Spleen (tissue), 13 donors: ENCODE data around the gene AZGP1. TPM values are rescaled to one million over a fixed set of nuclear protein-coding genes. Genes with fewer than 3 reads are reported as not detected.

ENCODE experiments used
- DNase-seq: peaks from one replicate; pipeline ENCODE4 v3.0.0-alpha.2; 2020
- H3K27ac ChIP-seq, 8 donors: fragments of 200-600 bp; sonication (generic) in 7 of 8; 1 replicate in 4 of 8; 2 replicates in 4 of 8; pipeline versions ENCODE4 v1.5.0 to v1.8.0; 2016 to 2021; ENCODE audit warnings: inconsistent platforms in 4 of 8, mild to moderate bottlenecking in 4 of 8, moderate library complexity in 1 of 8
- H3K27me3 ChIP-seq, 7 donors: fragments of 200-600 bp; sonication (generic) in 6 of 7; replicated peaks in 1 of 7; 1 replicate in 4 of 7; 2 replicates in 3 of 7; pipeline versions ENCODE4 v1.5.0 to v1.8.0; 2016 to 2021; ENCODE audit warnings: inconsistent platforms in 3 of 7, mild to moderate bottlenecking in 1 of 7
- H3K36me3 ChIP-seq, 6 donors: fragments of 200-600 bp; sonication (generic) in 5 of 6; 1 replicate in 4 of 6; 2 replicates in 2 of 6; pipeline versions ENCODE4 v1.5.0 to v1.8.0; 2016 to 2021; ENCODE audit warnings: inconsistent platforms in 2 of 6
- H3K4me1 ChIP-seq, 6 donors: fragments of 200-600 bp; sonication (generic) in 5 of 6; 1 replicate in 3 of 6; 2 replicates in 3 of 6; pipeline versions ENCODE4 v1.5.0 to v1.8.0; 2016 to 2021; ENCODE audit warnings: inconsistent platforms in 3 of 6
- H3K4me3 ChIP-seq, 8 donors: fragments of 200-600 bp; sonication (generic) in 7 of 8; 1 replicate in 4 of 8; 2 replicates in 4 of 8; pipeline versions ENCODE4 v1.5.0 to v1.8.0; 2016 to 2021; ENCODE audit warnings: inconsistent platforms in 4 of 8, mild to moderate bottlenecking in 4 of 8, moderate library complexity in 2 of 8
- H3K9me3 ChIP-seq, 8 donors: fragments of 200-600 bp; sonication (generic) in 7 of 8; 1 replicate in 4 of 8; 2 replicates in 4 of 8; pipeline versions ENCODE4 v1.5.0 to v1.8.0; 2016 to 2021; ENCODE audit warnings: inconsistent platforms in 4 of 8
- CTCF ChIP-seq, 11 experiments: fragments of 200-600 bp in 7 of 11; fragments of 450-650 bp in 4 of 11; sonication (generic) in 4 of 11; IDR thresholded peaks in 8 of 11; conservative IDR thresholded peaks in 3 of 11; 1 replicate in 7 of 11; 2 replicates in 4 of 11; pipeline versions ENCODE4 v1.4.0 to v1.8.0; 2016 to 2021; ENCODE audit warnings: antibody characterized with exemption in 11 of 11, inconsistent platforms in 4 of 11, mild to moderate bottlenecking in 1 of 11
- POLR2A ChIP-seq, 3 donors: fragments of 450-650 bp; IDR thresholded peaks; one replicate each; pipeline ENCODE4 v1.5.1; 2017; ENCODE audit warnings: antibody characterized with exemption in 3 of 3, mild to moderate bottlenecking in 1 of 3
- POLR2AphosphoS5 ChIP-seq, 3 donors: sonication (generic); formaldehyde crosslinking; IDR thresholded peaks; one replicate each; pipeline ENCODE4 v1.5.1; 2017; ENCODE audit warnings: antibody characterized with exemption in 3 of 3
- WGBS, 5 donors: extraction: QIAGEN DNeasy Blood & Tissue Kit in 3 of 5; methylation state at CpG; one replicate each; pipeline versions ENCODE4 v1.1.5 to v1.1.7; 2013 to 2018; 5-methylcytosine and 5-hydroxymethylcytosine counted together
- intact Hi-C: fragments of 100-400 bp; cut with DNase I; formaldehyde crosslinking; loops from one replicate; pipeline ENCODE4 v1.15.0; 2023; ENCODE audit warnings: low total_unique reads
- long read RNA-seq, 2 donors: transcript quantifications; one replicate each; lab custom pipeline, GENCODE V29; 2026
- polyA plus RNA-seq, 3 donors: library from polyadenylated mRNA; stranded (reverse); fragments of 200-250 nt; gene quantifications; one replicate each; pipeline ENCODE4 v1.2.1, GENCODE V29; 2013
- total RNA-seq, 7 donors: library from RNA; depleted of rRNA in 3 of 7; stranded (reverse); fragments of >200 nt in 3 of 7; fragmentation: NEBNext Ultra II Directional in 4 of 7; extraction: Animal tissue kit (Norgen Biotek cat#: 25700) in 4 of 7; gene quantifications; one replicate each; pipeline versions ENCODE4 v1.1.0 to v1.2.1, GENCODE V29; 2016 to 2021
- donor health status: healthy with polysubstance abuse.
- donor health status: DM: no; HTN: no; CAD: no; lungs with moderate emphysema.
- donor health status: DM: no; HTN: no; CAD: no.
- donor health status: Bipolar disorder and iron deficiency.
- donor health status: healthy.
- donor health status: DM: no; HTN: no; CAD: no.
- donor health status: DM: yes; HTN: yes; CAD: no.

AZGP1 gene
- total RNA-seq (under 1 TPM in 1 of 7 donors, not detected in 6; 0.79 TPM), polyA plus RNA-seq (1 to 10 TPM in 1 of 3 donors, under 1 TPM in 2; 0.13 to 2.3 (median 0.36) TPM)
- long read RNA-seq, donor 1 = 0 reads
- long read RNA-seq, donor 2, partial matches to known transcripts = 0 of 1 reads
- long read RNA-seq, donor 2, other reads (novel, unspliced or antisense) = 0 of 1 reads

GRCh38 chr7:99975782-99976521 is at the start of gene AZGP1:
AZGP1 (minus strand) TSS chr7:99976031; CDS start chr7:99976020, 11 bp downstream.
- Histone ChIP-seq H3K4me1 (peaks cover 0 to 6% (median 0%) of the 10 kb centered on the region in 6 donors), H3K27me3 (peaks cover 0 to 16% (median 0%) of the 10 kb centered on the region in 7 donors), H3K9me3 (no peaks in the 10 kb centered on the region), H3K36me3 (no peaks in the 10 kb centered on the region), H3K27ac (no peak within 1 kb of the TSS), H3K4me3 (no peak within 1 kb of the TSS)
- TF ChIP-seq CTCF (IDR thresholded peaks at IDR 0.05 in 8 of 11, conservative IDR thresholded peaks at IDR 0.05 in 3 of 11) (no peak), POLR2AphosphoS5 (IDR thresholded peaks at IDR 0.05) (no peak), POLR2A (IDR thresholded peaks at IDR 0.05) (no peak)
- intact Hi-C loops = no loop called here
- 70 to 91% (median 76%) methylated on average over 5 of the region's 5 CpGs for WGBS, 5 donors
- no peak for DNase-seq

- intact Hi-C loops = no loop called here
- Histone ChIP-seq H3K36me3 (peaks cover 7 to 88% (median 59%) of the 10 kb centered on the region in 6 donors), H3K27me3 (no peaks in the 10 kb centered on the region), H3K9me3 (no peaks in the 10 kb centered on the region), H3K4me1 (peaks cover 0 to 49% (median 17%) of the 10 kb centered on the region in 6 donors), H3K27ac (peak overlapping the region in 4 of 8 donors; percentile 2 to 18 (median 9)), H3K4me3 (no peak overlapping the region)
- 69 to 87% (median 81%) methylated on average over 12 of the region's 12 CpGs for WGBS, 5 donors
- DNase-seq = no peak
- TF ChIP-seq POLR2A (IDR thresholded peaks at IDR 0.05) (no peak), POLR2AphosphoS5 (IDR thresholded peaks at IDR 0.05) (no peak), CTCF (IDR thresholded peaks at IDR 0.05 in 8 of 11, conservative IDR thresholded peaks at IDR 0.05 in 3 of 11) (no peak)
These were observed 48.3 kb upstream of the AZGP1 start for GRCh38 chr7:100024020-100024619.

DNA sequence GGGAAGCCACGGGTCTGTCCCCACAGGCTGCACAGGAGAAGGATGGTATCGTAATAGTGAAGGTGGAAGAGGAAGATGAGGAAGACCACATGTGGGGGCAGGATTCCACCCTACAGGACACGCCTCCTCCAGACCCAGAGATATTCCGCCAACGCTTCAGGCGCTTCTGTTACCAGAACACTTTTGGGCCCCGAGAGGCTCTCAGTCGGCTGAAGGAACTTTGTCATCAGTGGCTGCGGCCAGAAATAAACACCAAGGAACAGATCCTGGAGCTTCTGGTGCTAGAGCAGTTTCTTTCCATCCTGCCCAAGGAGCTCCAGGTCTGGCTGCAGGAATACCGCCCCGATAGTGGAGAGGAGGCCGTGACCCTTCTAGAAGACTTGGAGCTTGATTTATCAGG is 47.7 kb upstream of the AZGP1 start:
- no peak for DNase-seq
- Histone ChIP-seq H3K4me1 (peaks cover 0 to 55% (median 20%) of the 10 kb centered on the region in 6 donors), H3K36me3 (peaks cover 7 to 88% (median 57%) of the 10 kb centered on the region in 6 donors), H3K9me3 (no peaks in the 10 kb centered on the region), H3K4me3 (no peak overlapping the region), H3K27me3 (no peaks in the 10 kb centered on the region), H3K27ac (peak overlapping the region in 2 of 8 donors; percentile 2 to 11)
- 86 to 92% (median 92%) methylated on average over 12 of the region's 12 CpGs for WGBS, 5 donors
- intact Hi-C loops = no loop called here
- no peak for TF ChIP-seq POLR2A (IDR thresholded peaks at IDR 0.05)
- no peak for TF ChIP-seq CTCF (IDR thresholded peaks at IDR 0.05 in 8 of 11, conservative IDR thresholded peaks at IDR 0.05 in 3 of 11)
- TF ChIP-seq POLR2AphosphoS5 (IDR thresholded peaks at IDR 0.05) = no peak

GRCh38 chr7:100022621-100023020 is 46.8 kb upstream of the AZGP1 start:
- H3K27me3 ChIP-seq = no peaks in the 10 kb centered on the region
- no peak for DNase-seq
- H3K4me1 ChIP-seq = peaks cover 0 to 64% (median 26%) of the 10 kb centered on the region in 6 donors
- intact Hi-C loops = no loop called here
- H3K36me3 ChIP-seq = peaks cover 7 to 80% (median 53%) of the 10 kb centered on the region in 6 donors
- no peak overlapping the region for H3K27ac ChIP-seq
- no peaks in the 10 kb centered on the region for H3K9me3 ChIP-seq
- TF ChIP-seq CTCF (IDR thresholded peaks at IDR 0.05 in 8 of 11, conservative IDR thresholded peaks at IDR 0.05 in 3 of 11) (no peak), POLR2AphosphoS5 (IDR thresholded peaks at IDR 0.05) (no peak), POLR2A (IDR thresholded peaks at IDR 0.05) (no peak)
- H3K4me3 ChIP-seq = no peak overlapping the region
- 64 to 85% (median 79%) methylated on average over 5 of the region's 5 CpGs for WGBS, 5 donors
